Right lobe of liver (tissue), 4 donors: ENCODE data around the gene CDH13.

ENCODE experiments used
- POLR2A ChIP-seq: fragments of 450-650 bp; IDR thresholded peaks from one replicate; pipeline ENCODE4 v1.6.1; 2017; ENCODE audit warnings: antibody characterized with exemption, mild to moderate bottlenecking
- TF ChIP-seq, protein P1 (sequence below), 4 donors: fragments of 200-600 bp in 3 of 4; fragments of 450-650 bp in 1 of 4; IDR thresholded peaks; one replicate each; pipeline versions ENCODE4 v1.5.1 to v1.8.0; 2016 to 2022; ENCODE audit warnings: antibody characterized with exemption in 4 of 4, mild to moderate bottlenecking in 2 of 4
- donor health status: DM: no; HTN: no; CAD: no.
- donor health status: DM: no; HTN: no; CAD: no.
- donor health status: DM: no; HTN: yes; CAD: no.

GRCh38 chr16:83579027-83579426 is 952.3 kb downstream of the CDH13 start:
- TF ChIP-seq, protein P1, sequence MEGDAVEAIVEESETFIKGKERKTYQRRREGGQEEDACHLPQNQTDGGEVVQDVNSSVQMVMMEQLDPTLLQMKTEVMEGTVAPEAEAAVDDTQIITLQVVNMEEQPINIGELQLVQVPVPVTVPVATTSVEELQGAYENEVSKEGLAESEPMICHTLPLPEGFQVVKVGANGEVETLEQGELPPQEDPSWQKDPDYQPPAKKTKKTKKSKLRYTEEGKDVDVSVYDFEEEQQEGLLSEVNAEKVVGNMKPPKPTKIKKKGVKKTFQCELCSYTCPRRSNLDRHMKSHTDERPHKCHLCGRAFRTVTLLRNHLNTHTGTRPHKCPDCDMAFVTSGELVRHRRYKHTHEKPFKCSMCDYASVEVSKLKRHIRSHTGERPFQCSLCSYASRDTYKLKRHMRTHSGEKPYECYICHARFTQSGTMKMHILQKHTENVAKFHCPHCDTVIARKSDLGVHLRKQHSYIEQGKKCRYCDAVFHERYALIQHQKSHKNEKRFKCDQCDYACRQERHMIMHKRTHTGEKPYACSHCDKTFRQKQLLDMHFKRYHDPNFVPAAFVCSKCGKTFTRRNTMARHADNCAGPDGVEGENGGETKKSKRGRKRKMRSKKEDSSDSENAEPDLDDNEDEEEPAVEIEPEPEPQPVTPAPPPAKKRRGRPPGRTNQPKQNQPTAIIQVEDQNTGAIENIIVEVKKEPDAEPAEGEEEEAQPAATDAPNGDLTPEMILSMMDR (IDR thresholded peaks at IDR 0.05), result no peak
- TF ChIP-seq POLR2A, result no peak
